HG03064 (cell line): Measurements from ENCODE around the gene RBM22.

ENCODE experiments used
- ATAC-seq: cut with Tn5 transposase; IDR thresholded peaks from one replicate; pipeline ENCODE4 v1.9.1; 2021; ENCODE audit warnings: low read depth; ENCODE audit not compliant: unreplicated experiment

The RBM22 gene

DNA sequence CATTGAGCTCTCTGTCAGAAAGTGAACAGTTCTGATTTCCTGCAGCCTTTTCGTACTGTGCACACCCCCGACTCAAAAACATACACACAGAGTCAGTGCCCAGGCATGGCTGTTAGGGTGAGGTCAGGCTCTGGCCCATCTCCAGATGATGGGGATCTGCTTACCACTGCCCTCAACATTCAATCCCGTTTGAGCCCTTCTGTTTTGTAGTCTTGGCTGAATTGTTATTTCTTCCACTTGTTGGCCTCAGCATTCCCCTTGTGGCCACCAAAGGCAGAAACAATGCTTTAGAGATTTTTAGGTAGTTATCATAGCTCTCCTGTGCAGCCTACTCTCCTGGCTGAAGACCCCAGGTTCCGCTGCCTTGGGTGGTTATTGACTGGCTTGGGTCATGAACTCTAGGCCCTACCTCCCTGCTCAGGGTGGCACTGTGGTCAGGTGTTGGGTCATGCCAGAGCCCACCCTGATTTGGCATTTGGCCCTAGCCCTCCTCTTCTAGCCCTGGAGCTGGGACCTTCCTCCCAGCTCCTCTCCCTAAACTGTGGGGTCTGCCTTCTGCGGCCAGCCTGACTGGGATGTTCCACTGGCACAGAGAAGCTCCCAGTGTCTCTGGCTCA, 47.6 kb downstream of the RBM22 start:
- ATAC-seq: no peak

DNA sequence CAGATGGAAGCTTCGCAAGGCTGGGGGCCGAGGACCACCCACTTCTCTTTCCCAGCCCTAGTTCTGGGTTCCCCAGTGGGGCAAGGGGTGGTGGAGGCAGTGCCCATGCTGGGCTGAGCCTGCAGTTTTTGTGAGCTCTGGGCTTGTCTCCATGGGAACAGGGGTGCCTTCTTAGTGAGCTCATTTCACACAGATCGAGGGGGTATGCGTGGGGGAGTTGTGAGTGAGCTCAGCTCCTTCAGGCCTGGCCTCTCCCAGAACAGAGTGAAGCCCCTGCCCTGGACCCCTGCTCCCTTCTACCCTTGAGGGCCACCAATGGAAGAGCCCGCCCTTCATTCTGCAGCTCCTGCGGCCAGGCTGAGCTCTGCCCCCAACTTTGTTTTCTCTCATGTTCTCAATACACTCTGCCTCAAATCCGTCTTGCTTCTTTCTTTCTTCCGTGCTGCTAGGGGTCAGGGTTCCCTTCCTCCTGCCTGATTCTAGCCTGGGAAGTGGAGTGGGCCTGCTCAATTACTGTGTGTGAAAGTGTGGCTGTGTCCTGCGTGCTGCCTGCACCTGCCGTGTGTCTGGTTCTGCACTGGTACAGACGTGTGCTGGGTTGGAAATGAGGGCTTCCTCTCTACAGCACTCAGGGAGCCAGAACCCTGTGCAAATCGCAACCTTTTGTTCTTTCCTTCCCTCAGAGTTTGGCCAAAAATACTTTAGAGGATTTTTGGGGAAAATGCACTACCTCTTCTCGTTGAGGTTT, 48.8 kb downstream of the RBM22 start:
- no peak for ATAC-seq

DNA sequence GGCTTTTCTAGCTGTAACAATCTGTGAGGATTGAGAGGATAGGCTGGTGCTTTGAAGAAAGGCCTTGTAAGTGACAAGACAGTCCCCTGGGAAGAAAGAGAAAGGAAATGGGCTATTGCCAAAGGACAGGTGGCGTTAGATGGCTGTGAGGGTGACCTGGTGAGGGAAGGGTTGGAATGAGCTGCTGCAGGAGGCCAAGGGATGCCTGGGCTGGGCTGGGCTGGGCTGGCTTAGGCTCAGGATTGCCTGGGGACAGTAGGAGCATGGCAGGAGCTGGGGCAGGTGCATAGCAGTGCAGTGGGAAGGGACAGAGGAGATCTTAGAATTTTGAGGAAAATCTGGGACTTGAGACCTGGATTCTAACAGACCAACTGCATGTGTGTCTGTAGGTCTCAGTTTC, 49.5 kb downstream of the RBM22 start:
- ATAC-seq: no peak

DNA sequence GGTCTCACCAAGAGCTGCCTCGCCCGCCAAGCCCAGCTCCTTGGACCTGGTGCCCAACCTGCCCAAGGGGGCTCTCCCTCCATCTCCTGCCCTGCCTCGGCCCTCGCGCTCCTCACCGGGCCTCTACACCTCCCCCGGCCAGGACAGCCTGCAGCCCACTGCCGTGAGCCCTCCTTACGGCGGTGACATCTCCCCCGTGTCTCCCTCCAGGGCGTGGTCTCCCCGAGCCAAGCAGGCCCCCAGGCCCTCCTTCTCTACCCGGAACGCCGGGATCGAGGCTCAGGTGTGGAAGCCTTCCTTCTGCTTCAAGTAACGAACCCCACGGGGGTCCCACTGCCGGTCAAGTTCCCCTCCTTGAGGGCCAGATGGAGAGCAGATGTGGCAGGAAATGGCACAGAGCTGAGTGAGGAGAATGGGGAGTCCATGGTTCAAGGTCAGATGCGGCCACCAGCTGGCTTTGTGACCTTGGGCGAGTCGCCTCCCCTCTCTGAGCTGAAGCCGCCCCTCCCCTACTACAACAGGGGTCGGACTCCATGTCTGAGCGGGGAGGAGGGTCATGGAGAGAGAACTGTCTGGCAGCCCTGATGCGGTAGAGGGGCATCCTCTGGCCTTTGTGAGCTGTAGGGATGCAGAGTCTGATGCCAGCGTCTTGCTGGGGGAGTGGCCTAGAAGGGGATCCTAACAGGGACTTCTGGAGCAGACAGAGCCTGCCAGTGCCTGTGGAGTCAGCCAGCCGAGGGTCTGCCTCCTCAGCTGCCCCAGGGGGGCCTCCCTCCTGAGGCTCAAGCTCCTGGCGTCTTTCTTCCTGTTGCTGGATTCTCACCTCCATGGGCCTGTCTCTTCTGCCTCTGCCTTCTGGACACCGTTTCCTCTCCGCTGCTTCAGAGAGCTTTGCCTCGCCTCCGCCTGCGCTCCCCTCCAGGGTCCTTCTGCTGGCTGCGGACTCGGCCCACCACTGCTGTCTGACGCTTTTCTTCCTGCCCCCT, 50.5 kb downstream of the RBM22 start:
- no peak for ATAC-seq

DNA sequence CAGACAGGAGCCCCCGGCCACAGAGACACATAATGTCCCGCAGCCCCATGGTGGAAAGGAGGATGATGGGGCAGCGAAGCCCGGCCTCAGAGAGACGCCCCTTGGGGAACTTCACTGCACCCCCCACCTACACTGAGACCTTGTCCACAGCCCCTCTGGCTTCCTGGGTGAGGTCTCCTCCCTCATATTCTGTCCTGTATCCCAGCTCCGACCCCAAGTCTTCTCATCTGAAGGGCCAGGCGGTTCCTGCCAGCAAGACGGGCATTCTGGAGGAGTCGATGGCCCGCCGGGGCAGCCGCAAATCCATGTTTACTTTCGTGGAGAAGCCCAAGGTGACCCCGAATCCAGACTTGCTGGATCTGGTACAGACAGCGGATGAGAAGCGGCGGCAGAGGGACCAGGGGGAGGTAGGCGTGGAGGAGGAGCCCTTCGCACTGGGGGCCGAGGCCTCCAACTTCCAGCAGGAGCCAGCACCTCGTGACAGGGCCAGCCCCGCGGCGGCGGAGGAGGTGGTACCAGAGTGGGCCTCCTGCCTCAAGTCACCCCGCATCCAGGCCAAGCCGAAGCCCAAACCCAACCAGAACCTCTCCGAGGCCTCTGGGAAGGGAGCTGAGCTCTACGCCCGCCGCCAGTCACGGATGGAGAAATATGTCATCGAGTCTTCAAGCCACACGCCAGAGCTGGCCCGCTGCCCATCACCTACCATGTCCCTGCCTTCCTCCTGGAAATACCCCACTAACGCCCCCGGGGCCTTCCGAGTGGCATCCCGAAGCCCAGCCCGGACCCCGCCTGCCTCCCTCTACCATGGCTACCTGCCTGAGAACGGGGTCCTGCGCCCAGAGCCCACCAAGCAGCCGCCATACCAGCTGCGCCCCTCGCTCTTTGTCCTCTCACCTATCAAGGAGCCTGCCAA, 51.5 kb downstream of the RBM22 start:
- ATAC-seq: no peak

DNA sequence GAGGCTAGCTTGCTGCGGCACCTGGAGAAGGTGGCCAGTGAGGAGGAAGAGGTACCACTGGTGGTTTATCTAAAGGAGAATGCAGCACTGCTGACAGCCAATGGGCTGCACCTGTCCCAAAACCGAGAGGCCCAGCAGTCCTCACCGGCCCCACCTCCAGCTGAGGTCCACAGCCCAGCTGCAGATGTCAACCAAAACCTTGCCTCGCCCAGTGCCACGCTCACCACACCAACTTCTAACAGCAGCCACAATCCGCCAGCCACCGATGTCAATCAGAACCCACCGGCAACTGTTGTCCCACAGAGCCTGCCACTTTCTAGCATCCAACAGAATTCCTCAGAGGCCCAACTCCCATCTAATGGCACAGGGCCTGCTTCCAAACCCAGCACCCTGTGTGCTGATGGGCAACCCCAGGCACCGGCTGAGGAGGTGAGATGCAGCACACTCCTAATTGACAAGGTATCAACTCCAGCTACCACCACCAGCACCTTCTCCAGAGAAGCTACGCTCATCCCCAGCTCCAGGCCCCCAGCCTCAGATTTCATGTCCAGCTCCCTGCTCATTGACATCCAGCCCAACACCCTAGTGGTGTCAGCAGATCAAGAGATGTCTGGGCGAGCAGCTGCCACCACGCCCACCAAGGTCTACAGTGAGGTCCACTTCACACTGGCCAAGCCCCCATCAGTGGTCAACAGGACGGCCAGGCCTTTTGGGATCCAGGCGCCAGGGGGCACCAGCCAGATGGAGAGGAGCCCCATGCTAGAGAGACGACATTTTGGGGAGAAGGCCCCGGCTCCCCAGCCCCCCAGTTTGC, 52.4 kb downstream of the RBM22 start:
- no peak for ATAC-seq

DNA sequence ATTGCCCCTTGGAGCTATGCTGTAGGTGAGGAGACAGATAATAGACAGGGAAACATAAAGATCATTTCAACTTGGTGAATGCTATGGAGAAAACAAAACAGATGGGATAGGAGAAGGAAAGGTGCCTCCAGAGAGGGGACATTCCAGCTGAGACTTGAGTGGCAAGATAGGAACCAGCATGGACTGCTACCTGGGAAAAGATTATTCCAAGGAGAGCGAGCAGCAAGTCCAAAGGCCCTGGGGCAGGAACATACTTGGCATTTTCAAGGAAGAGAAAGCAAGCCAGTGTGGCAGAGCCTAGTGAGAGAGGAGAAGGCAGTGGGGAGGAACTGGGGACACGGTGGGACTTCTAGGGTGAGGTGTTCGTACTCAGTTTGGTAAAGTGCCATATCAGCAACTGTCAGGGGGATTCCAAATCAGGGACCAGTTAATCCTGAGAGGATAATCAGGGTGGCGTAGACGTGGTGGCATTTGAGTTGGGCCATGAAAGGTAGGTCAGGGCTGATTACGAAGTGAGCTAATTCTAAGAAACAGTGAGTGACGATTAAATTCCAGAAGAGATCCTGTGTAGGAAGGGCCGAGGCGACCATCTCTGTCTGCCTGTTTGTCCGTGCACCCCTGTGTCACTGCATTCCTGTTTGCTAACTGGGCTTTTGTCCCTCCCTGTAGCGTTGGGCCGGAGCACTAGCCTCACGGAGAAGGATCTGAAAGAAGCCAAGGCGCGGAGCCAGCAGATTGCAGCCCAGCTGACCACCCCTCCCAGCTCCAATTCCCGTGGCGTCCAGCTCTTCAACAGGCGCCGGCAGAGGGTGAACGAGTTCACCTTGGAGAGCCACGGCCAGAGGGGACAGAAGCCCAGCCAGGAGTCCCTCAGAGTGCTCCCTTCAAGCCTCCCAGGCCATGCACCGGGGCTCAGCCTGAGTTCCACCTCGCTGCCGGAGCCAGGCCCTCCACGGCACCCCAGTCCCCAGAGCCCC, 53.3 kb downstream of the RBM22 start:
- ATAC-seq: no peak

DNA sequence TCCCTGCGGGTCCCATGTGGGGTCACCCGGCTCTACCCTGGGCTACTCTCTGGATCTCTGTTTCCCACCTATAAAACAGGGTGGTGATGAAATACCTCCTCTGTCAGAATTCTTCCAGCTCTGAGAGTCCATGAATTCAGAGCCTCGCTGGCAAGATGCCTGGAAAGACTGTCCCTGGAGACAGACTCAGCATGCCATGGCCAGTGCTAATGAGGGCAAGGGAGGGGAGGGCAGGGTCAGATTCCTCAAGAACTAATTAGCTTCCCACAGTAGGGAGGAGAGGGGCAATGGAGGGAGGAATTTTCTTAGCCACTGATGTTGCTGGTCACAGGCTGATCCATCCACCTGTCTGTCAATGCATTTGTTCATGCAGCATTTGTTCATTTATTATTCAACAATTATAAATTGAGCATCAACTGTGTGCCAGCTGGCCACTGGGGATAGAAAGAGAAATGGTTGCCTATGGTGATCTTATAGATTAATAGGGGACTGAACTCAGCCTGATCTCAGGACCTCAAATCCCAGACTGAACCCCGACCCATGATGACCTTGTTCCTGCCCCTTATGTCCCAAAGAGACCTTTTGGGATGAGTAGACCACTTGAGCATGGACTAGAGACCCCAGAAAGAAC, 55.7 kb downstream of the RBM22 start:
- ATAC-seq: no peak

DNA sequence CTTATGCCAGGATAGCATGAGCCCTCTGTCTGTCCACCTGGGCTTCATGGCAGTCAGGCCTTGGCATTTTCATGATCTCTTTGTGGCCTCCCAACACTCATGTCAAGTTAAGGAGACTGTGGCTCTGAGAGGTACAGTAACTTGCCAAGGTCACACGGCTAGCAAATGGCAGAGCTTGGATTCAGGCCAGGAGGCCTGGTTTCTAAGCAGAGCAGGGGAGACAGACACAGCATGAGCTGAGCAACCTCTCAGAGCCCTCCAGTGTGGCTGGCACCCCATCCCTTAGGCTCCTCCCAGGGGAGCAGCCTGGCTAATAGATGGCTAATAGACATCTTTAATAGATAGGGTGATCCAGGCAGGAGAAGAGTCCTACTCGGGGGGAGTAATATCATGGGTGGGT, 56.3 kb downstream of the RBM22 start:
- ATAC-seq: no peak

DNA sequence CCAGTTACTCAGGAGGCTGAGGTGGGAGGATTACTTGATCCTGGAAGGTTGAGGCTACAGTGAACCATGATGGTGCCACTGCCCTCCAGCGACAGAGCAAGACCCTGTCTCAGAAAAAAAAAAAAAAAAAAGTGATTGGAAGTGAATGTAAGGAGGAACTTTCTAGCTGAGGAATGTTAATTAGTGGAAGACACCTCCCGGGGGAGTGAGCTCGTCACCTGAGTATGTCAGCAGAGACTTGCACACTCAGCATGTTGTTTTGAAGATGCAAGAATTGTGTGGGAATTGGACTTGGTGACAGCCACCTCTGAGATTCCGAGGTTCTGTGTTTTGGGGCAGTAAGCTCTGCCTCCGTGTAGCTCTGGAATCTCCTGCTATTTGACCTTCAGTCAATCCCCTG, 56.8 kb downstream of the RBM22 start:
- ATAC-seq: no peak

DNA sequence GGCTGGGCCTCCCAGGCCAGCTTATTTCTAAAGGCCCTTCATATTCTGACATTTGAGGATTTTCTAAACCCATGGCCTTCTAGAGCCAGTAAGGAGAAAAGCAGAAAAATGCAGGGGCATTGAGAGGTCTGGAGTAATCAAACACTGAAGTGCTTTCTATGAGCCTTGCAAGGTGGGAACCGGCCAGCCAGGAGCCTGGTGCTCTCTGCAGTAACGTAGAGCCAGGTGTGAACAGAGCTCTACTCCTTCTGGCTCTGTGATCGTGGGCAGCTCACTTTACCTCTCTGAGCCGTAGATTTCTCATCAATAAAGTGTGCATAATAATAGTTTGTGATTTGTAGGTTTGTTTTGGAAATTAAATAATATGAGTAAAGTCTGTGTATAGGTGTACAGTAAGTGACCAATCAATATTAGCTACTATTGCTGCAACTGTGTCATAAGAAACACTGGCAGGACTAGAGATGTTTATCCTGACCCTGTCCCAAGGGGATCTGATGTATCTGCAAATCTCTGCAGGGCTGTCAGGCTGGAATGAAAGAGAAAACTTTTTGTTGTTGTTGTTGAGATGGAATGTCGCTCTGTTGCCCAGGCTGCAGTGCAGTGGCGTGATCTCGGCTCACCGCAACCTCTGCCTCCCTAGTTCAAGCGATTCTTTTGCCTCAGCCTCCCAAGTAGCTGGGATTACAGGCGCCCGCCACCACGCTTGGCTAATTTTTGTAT, 57.7 kb downstream of the RBM22 start:
- no peak for ATAC-seq

DNA sequence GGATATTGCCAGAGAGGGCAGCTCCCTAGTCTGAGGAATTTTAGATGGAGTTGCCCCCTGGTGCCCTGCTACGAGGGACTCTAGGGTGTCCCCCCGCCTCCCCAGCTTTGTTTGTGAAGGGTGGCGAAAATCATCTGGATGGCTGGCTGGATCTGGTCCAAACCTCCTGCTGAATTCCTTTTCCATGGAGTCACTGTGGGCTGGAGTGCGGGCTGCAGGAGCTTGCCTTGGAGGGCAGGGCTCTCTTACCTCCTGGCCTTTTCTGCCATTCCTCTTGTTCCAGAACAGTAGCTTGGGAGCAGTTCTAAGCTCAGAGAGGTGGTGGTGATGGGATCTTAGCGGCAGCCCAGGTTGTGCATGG, 58.3 kb downstream of the RBM22 start:
- no peak for ATAC-seq

DNA sequence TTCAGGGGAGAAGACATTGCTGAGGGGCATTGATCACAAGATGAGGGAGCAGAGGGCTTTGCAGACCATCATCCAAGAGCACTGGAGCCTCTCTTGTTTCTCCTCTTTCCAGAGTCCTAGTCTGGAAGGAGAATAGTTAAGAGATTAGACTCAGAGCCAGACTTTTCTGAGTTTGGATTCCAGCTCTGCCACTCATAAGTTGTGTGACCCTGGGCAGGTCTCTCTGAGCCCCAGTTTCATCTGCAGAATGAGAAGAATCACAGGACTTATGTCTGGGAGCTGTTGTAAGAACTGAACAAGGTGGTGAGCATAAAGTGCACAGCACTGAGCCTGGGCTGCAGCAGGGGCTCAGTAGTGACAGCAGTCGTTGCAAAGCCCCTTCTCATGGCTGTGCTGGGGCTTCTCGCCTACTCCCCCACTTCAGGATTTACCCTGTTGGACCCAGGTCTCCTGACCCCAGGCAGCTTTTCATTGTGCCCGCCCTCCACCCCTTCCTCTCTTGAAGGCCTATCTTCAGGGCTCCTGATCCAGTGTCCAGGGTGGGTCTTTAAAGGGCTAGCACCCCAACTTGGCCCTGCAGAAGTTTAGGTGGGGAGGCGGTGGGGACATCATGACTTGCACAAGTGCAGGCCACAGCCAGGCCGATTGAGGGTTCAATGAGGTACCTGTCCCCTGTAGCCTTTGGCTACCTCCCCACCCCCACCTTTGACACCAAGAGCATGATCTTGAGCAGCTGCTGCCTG, 58.9 kb downstream of the RBM22 start:
- ATAC-seq: no peak

DNA sequence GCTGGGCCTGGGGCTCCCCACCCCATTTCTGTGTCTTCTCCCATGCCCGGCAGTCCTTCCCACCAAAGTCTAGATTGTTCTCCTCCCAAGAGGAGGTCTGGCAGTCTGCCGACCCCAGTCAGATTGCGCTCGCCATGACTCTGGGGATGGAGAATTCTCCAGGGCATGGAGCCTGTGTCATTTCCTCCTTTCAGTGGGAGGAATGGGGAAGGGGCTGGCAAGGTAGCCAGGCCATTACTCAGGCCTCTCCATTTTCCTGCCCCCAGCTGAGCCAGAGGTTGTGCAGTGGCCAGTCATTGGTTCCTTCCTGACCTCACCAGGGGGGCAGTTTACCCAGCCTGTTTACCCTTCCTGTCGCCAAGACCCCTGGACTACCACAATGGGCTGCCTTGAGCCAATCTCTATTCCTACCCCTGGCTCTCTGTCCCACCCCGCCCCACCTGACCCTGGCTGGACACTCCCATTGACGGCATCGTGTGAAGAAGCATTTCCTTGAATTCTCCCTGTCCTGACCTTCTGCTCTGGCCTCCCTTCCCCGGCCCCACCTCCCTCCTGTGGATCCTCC, 59.8 kb downstream of the RBM22 start:
- ATAC-seq: no peak
